HEK293 (cell line): ENCODE results near the gene GABBR2.

Experiments
- CTCF ChIA-PET: fragments of 350-600 bp; formaldehyde crosslinking; extraction: SDS; loops from one replicate; lab custom pipeline; 2021; ENCODE audit warnings: antibody characterized with exemption; lab: Yijun Ruan, JAX
- POLR2A ChIA-PET: fragments of 300-600 bp; formaldehyde crosslinking; extraction: SDS; loops from one replicate; lab custom pipeline; 2020; ENCODE audit warnings: antibody characterized with exemption, inconsistent platforms; lab: Yijun Ruan, JAX
- H3K27ac ChIP-seq: fragments of 200-500 bp; sonication (Bioruptor generic); 2 replicates; pipeline ENCODE4 v1.5.1; 2014; ENCODE audit warnings: low read depth, low read length, control low read depth, inconsistent platforms; ENCODE audit errors: extremely low read depth
- H3K36me3 ChIP-seq, 2 experiments: fragments of 200-500 bp in 1 of 2; sonication (Bioruptor generic) in 1 of 2; 1 replicate in 1 of 2; 2 replicates in 1 of 2; pipeline ENCODE4 v1.5.1; 2014 to 2017; ENCODE audit warnings: inconsistent platforms in 2 of 2, low read length in 2 of 2; ENCODE audit not compliant: control insufficient read depth in 2 of 2, insufficient read depth in 1 of 2
- H3K4me1 ChIP-seq: fragments of 200-500 bp; sonication (Bioruptor generic); 2 replicates; pipeline ENCODE4 v1.5.1; 2014; ENCODE audit warnings: mild to moderate bottlenecking, low read length, inconsistent platforms; ENCODE audit not compliant: control insufficient read depth, insufficient read depth
- H3K4me3 ChIP-seq: 2 replicates; pipeline ENCODE4 v1.5.1; 2011; ENCODE audit warnings: low read depth, mild to moderate bottlenecking, control low read depth, low read length, moderate library complexity
- H3K9me3 ChIP-seq: fragments of 200-500 bp; sonication (Bioruptor generic); 2 replicates; pipeline ENCODE4 v1.5.1; 2014; ENCODE audit warnings: low read depth, low read length, inconsistent platforms; ENCODE audit not compliant: control insufficient read depth, insufficient read depth
- FEZF1 ChIP-seq: fragments of 450-650 bp; formaldehyde crosslinking; IDR thresholded peaks from 2 replicates; pipeline ENCODE4 v1.5.1; 2016; ENCODE audit warnings: missing biosample characterization, missing genetic modification characterization
- GLI4 ChIP-seq: fragments of 450-650 bp; formaldehyde crosslinking; IDR thresholded peaks from 2 replicates; pipeline ENCODE4 v1.5.1; 2016; ENCODE audit warnings: missing biosample characterization, missing genetic modification characterization
- MEIS1 ChIP-seq: sonication (generic); formaldehyde crosslinking; IDR thresholded peaks from 2 replicates; pipeline ENCODE4 v1.8.1; 2022; ENCODE audit warnings: missing genetic modification reagents, mild to moderate bottlenecking, borderline replicate concordance
- SCRT1 ChIP-seq: fragments of 450-650 bp; formaldehyde crosslinking; IDR thresholded peaks from 2 replicates; pipeline ENCODE4 v1.5.1; 2016; ENCODE audit warnings: missing biosample characterization, missing genetic modification characterization, borderline replicate concordance
- TRIM28 ChIP-seq: IDR thresholded peaks from 2 replicates; pipeline ENCODE4 v1.6.1; 2011; ENCODE audit warnings: low read length, control low read depth, borderline replicate concordance
- ZBTB1 ChIP-seq: fragments of 450-650 bp; formaldehyde crosslinking; IDR thresholded peaks from 2 replicates; pipeline ENCODE4 v1.5.1; 2016; ENCODE audit warnings: missing biosample characterization, missing genetic modification characterization
- ZNF112 ChIP-seq: fragments of 450-650 bp; formaldehyde crosslinking; IDR thresholded peaks from 2 replicates; pipeline ENCODE4 v1.5.0; 2017; ENCODE audit warnings: missing biosample characterization, missing genetic modification characterization
- ZNF146 ChIP-seq: fragments of 450-650 bp; formaldehyde crosslinking; IDR thresholded peaks from 2 replicates; pipeline ENCODE4 v1.5.1; 2016; ENCODE audit warnings: missing biosample characterization, missing genetic modification characterization
- ZNF221 ChIP-seq: fragments of 450-650 bp; formaldehyde crosslinking; IDR thresholded peaks from 2 replicates; pipeline ENCODE4 v1.5.1; 2017; ENCODE audit warnings: missing biosample characterization, missing genetic modification characterization, borderline replicate concordance
- ZNF248 ChIP-seq: fragments of 450-650 bp; formaldehyde crosslinking; IDR thresholded peaks from 2 replicates; pipeline ENCODE4 v1.5.1; 2017; ENCODE audit warnings: missing biosample characterization, missing genetic modification characterization
- ZNF266 ChIP-seq: fragments of 450-650 bp; formaldehyde crosslinking; IDR thresholded peaks from 2 replicates; pipeline ENCODE4 v1.5.1; 2016; ENCODE audit warnings: missing biosample characterization, missing genetic modification characterization, low read depth
- ZNF292 ChIP-seq: fragments of 450-650 bp; formaldehyde crosslinking; IDR thresholded peaks from 2 replicates; pipeline ENCODE4 v1.5.1; 2016; ENCODE audit warnings: low read depth, missing biosample characterization, missing genetic modification characterization, borderline replicate concordance
- ZNF426 ChIP-seq: fragments of 450-650 bp; formaldehyde crosslinking; IDR thresholded peaks from 2 replicates; pipeline ENCODE4 v1.5.1; 2017; ENCODE audit warnings: missing biosample characterization, missing genetic modification characterization, mild to moderate bottlenecking, inconsistent platforms, moderate library complexity
- ZNF48 ChIP-seq: fragments of 450-650 bp; formaldehyde crosslinking; IDR thresholded peaks from 2 replicates; pipeline ENCODE4 v1.5.1; 2016; ENCODE audit warnings: missing biosample characterization, missing genetic modification characterization
- ZNF610 ChIP-seq: fragments of 450-650 bp; formaldehyde crosslinking; IDR thresholded peaks from 2 replicates; pipeline ENCODE4 v1.5.1; 2016; ENCODE audit warnings: missing biosample characterization, missing genetic modification characterization, borderline replicate concordance
- ZNF623 ChIP-seq: fragments of 450-650 bp; formaldehyde crosslinking; IDR thresholded peaks from 2 replicates; pipeline ENCODE4 v1.5.1; 2016; ENCODE audit warnings: missing biosample characterization, missing genetic modification characterization
- ZNF658 ChIP-seq: fragments of 450-650 bp; formaldehyde crosslinking; IDR thresholded peaks from 2 replicates; pipeline ENCODE4; 2016; ENCODE audit warnings: missing biosample characterization, missing genetic modification characterization
- ZNF785 ChIP-seq: fragments of 450-650 bp; formaldehyde crosslinking; IDR thresholded peaks from 2 replicates; pipeline ENCODE4 v1.5.1; 2016; ENCODE audit warnings: missing biosample characterization, missing genetic modification characterization
- TF ChIP-seq, protein P1 (sequence below): fragments of 450-650 bp; formaldehyde crosslinking; IDR thresholded peaks from 2 replicates; pipeline ENCODE4 v1.5.1; 2016; ENCODE audit warnings: missing biosample characterization, missing genetic modification characterization
- TF ChIP-seq, protein P2 (sequence below): fragments of 450-650 bp; formaldehyde crosslinking; IDR thresholded peaks from 2 replicates; pipeline ENCODE4 v1.5.1; 2016; ENCODE audit warnings: missing biosample characterization, missing genetic modification characterization
- TF ChIP-seq, protein P3 (sequence below): fragments of 450-650 bp; formaldehyde crosslinking; IDR thresholded peaks from 2 replicates; pipeline ENCODE4 v1.5.1; 2016; ENCODE audit warnings: missing biosample characterization, missing genetic modification characterization
- TF ChIP-seq, protein P4 (sequence below): fragments of 450-650 bp; formaldehyde crosslinking; IDR thresholded peaks from 2 replicates; pipeline ENCODE4 v1.5.1; 2016; ENCODE audit warnings: missing biosample characterization, missing genetic modification characterization
- TF ChIP-seq, protein P5 (sequence below): fragments of 450-650 bp; formaldehyde crosslinking; IDR thresholded peaks from 2 replicates; pipeline ENCODE4 v1.5.1; 2016; ENCODE audit warnings: missing biosample characterization, missing genetic modification characterization

Gene GABBR2

DNA sequence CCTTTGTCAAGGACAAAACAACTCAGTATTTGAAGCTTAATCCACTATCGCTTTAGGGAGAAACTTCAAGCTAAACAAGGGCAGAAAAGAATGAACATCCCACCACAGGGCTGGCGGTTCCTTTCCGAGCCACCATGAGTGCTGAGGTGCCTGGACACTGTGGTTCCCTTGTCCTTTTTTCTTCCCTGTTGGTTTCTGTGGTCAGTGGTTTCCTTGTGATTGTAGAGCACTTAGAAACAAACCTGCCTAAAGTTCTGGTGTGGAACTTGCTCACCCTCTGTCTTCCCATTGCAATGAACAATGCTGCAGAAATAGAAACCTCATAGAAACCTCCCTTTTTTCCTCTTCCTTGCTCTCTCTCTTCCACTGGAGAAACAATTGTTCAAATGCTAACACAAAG lies 373.9 kb downstream of the GABBR2 start:
- Histone ChIP-seq H3K27ac (no peak overlapping the region), H3K36me3 (no peaks in the 10 kb centered on the region), H3K4me3 (no peak overlapping the region), H3K9me3 (no peaks in the 10 kb centered on the region)
- ChIA-PET CTCF (interaction anchor here (0.7 kb wide), 1 partner anchor 9 kb away, joined by 4 read pairs; no protein-coding TSS in a partner anchor), POLR2A (no interaction called here)
- TF ChIP-seq ZNF146 (no peak), ZNF785 (tag by site-specific recombination) (no peak), ZNF248 (no peak), ZNF610 (tag by site-specific recombination) (no peak), ZNF221 (tag by site-specific recombination) (no peak)
- TF ChIP-seq, all 188 proteins: peak for 0
- H3K4me1 ChIP-seq: no peaks in the 10 kb centered on the region

DNA sequence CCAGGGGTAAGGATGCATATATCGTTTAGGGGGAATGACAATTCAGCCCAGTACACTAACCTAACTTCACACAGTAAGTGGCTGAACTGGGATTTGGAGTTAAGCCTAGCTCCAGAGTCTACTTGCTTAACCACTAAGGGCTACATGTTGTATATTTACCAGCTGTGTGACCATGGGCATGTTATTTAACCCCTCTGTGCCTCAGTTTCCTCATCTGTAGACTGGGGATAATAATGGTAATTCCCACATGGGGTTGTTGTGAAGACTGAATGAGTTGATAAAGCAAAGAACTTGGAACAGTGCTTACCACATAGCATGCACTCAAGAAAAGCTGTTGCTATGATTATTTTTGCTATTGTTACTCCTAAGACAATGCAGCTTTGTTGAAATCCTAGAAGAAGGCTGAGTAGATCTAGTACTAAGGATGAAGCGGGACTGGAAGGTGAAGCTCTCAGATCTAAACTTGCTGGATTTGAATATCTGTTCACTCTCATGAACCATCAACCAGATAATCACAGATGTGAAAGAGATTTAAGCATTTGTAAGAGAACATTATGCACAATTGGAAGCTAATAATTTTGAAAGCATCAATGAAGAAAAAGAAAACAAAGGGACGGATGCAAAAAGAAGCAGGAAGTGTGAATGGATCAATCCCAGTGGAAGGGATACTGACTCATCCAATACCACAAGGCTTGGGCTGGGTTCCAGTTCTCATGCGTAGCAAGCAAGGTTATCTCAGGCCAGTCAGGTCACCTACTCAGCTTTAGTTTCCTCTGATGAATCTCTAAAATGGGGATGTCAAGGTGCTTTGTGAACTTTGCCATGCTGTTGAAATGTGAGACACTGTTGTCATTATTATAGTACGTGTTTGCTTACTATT lies 374.8 kb downstream of the GABBR2 start:
- ChIA-PET POLR2A (no interaction called here), CTCF (interaction anchor here (0.7 kb wide), 1 partner anchor 10 kb away, joined by 4 read pairs; no protein-coding TSS in a partner anchor)
- no peak overlapping the region for H3K27ac ChIP-seq
- TF ChIP-seq, protein P1, sequence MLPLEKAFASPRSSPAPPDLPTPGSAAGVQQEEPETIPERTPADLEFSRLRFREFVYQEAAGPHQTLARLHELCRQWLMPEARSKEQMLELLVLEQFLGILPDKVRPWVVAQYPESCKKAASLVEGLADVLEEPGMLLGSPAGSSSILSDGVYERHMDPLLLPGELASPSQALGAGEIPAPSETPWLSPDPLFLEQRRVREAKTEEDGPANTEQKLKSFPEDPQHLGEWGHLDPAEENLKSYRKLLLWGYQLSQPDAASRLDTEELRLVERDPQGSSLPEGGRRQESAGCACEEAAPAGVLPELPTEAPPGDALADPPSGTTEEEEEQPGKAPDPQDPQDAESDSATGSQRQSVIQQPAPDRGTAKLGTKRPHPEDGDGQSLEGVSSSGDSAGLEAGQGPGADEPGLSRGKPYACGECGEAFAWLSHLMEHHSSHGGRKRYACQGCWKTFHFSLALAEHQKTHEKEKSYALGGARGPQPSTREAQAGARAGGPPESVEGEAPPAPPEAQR (tag by site-specific recombination): no peak
- no peak for TF ChIP-seq ZNF426 (tag by site-specific recombination)
- no peak for TF ChIP-seq MEIS1 (CRISPR knock-in tag)
- no peak for TF ChIP-seq ZNF48 (tag by site-specific recombination)
- TF ChIP-seq, protein P2, sequence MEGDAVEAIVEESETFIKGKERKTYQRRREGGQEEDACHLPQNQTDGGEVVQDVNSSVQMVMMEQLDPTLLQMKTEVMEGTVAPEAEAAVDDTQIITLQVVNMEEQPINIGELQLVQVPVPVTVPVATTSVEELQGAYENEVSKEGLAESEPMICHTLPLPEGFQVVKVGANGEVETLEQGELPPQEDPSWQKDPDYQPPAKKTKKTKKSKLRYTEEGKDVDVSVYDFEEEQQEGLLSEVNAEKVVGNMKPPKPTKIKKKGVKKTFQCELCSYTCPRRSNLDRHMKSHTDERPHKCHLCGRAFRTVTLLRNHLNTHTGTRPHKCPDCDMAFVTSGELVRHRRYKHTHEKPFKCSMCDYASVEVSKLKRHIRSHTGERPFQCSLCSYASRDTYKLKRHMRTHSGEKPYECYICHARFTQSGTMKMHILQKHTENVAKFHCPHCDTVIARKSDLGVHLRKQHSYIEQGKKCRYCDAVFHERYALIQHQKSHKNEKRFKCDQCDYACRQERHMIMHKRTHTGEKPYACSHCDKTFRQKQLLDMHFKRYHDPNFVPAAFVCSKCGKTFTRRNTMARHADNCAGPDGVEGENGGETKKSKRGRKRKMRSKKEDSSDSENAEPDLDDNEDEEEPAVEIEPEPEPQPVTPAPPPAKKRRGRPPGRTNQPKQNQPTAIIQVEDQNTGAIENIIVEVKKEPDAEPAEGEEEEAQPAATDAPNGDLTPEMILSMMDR (tag by site-specific recombination): no peak
- TF ChIP-seq FEZF1: no peak
- TF ChIP-seq SCRT1: no peak
- no peak for TF ChIP-seq ZNF623 (tag by site-specific recombination)
- TF ChIP-seq GLI4 (tag by site-specific recombination): no peak
- no peak for TF ChIP-seq ZNF658 (tag by site-specific recombination)
- no peak for TF ChIP-seq ZNF266 (tag by site-specific recombination)
- TF ChIP-seq ZNF112 (tag by site-specific recombination): no peak
- TF ChIP-seq ZBTB1 (tag by site-specific recombination): no peak
- no peak for TF ChIP-seq ZNF292
- TF ChIP-seq, protein P3, sequence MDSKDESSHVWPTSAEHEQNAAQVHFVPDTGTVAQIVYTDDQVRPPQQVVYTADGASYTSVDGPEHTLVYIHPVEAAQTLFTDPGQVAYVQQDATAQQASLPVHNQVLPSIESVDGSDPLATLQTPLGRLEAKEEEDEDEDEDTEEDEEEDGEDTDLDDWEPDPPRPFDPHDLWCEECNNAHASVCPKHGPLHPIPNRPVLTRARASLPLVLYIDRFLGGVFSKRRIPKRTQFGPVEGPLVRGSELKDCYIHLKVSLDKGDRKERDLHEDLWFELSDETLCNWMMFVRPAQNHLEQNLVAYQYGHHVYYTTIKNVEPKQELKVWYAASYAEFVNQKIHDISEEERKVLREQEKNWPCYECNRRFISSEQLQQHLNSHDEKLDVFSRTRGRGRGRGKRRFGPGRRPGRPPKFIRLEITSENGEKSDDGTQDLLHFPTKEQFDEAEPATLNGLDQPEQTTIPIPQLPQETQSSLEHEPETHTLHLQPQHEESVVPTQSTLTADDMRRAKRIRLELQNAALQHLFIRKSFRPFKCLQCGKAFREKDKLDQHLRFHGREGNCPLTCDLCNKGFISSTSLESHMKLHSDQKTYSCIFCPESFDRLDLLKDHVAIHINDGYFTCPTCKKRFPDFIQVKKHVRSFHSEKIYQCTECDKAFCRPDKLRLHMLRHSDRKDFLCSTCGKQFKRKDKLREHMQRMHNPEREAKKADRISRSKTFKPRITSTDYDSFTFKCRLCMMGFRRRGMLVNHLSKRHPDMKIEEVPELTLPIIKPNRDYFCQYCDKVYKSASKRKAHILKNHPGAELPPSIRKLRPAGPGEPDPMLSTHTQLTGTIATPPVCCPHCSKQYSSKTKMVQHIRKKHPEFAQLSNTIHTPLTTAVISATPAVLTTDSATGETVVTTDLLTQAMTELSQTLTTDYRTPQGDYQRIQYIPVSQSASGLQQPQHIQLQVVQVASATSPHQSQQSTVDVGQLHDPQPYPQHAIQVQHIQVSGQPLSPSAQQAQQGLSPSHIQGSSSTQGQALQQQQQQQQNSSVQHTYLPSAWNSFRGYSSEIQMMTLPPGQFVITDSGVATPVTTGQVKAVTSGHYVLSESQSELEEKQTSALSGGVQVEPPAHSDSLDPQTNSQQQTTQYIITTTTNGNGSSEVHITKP (tag by site-specific recombination): no peak
- TF ChIP-seq, protein P4, sequence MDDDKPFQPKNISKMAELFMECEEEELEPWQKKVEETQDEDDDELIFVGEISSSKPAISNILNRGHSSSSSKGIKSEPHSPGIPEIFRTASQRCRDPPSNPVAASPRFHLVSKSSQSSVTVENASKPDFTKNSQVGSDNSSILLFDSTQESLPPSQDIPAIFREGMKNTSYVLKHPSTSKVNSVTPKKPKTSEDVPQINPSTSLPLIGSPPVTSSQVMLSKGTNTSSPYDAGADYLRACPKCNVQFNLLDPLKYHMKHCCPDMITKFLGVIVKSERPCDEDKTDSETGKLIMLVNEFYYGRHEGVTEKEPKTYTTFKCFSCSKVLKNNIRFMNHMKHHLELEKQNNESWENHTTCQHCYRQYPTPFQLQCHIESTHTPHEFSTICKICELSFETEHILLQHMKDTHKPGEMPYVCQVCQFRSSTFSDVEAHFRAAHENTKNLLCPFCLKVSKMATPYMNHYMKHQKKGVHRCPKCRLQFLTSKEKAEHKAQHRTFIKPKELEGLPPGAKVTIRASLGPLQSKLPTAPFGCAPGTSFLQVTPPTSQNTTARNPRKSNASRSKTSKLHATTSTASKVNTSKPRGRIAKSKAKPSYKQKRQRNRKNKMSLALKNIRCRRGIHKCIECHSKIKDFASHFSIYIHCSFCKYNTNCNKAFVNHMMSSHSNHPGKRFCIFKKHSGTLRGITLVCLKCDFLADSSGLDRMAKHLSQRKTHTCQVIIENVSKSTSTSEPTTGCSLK (tag by site-specific recombination): no peak
- TF ChIP-seq, protein P5, sequence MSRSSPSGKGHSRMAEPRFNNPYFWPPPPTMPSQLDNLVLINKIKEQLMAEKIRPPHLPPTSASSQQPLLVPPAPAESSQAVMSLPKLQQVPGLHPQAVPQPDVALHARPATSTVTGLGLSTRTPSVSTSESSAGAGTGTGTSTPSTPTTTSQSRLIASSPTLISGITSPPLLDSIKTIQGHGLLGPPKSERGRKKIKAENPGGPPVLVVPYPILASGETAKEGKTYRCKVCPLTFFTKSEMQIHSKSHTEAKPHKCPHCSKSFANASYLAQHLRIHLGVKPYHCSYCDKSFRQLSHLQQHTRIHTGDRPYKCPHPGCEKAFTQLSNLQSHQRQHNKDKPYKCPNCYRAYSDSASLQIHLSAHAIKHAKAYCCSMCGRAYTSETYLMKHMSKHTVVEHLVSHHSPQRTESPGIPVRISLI (tag by site-specific recombination): no peak
- TF ChIP-seq TRIM28: no peak

More for the DNA sequence above, 374.8 kb downstream of the GABBR2 start:
- Histone ChIP-seq H3K9me3 (no peaks in the 10 kb centered on the region), H3K4me1 (no peaks in the 10 kb centered on the region), H3K36me3 (no peaks in the 10 kb centered on the region), H3K4me3 (no peak overlapping the region)
